GM12878 (cell line): ENCODE results near the gene ORAI3. TPM values are rescaled to one million over a fixed set of nuclear protein-coding genes. Genes with fewer than 3 reads are reported as not detected.

Experiments
- ATAC-seq: fragments of 200-7000 bp; cut with Tn5 transposase; 3 replicates; pipeline ENCODE4 v1.9.1; 2020; ENCODE audit warnings: mild to moderate bottlenecking, moderate library complexity
- BruUV-seq: library from RNA; stranded (reverse); fragments of 400-500 nt; replicated peaks from 2 replicates; lab custom pipeline; 2021; lab: Mats Ljungman, UMichigan
- CTCF ChIA-PET: fragments of 300-600 bp; sonication (Branson Sonifier 250); formaldehyde crosslinking; extraction: SDS; loops from one replicate; lab custom pipeline; 2021; ENCODE audit warnings: inconsistent platforms; lab: Yijun Ruan, JAX
- POLR2A ChIA-PET: fragments of 350-600 bp; formaldehyde crosslinking; extraction: SDS; loops from one replicate; lab custom pipeline; 2021; ENCODE audit warnings: inconsistent platforms; lab: Charles Lee
- RAD21 ChIA-PET: fragments of 300-600 bp; sonication (Branson Sonifier 250); formaldehyde crosslinking; loops from one replicate; lab custom pipeline; 2023; ENCODE audit warnings: antibody characterized with exemption; ENCODE audit not compliant: unreplicated experiment; lab: Charles Lee
- SMC1A ChIA-PET: fragments of 300-600 bp; sonication (Branson Sonifier 250); formaldehyde crosslinking; loops from one replicate; lab custom pipeline; 2023; ENCODE audit not compliant: unreplicated experiment, uncharacterized antibody; lab: Charles Lee
- DNase-seq: peaks from one replicate; pipeline ENCODE4 v3.0.0-alpha.2; 2011; ENCODE audit warnings: low read depth, low spot score
- FAIRE-seq: peaks from 3 replicates; lab custom pipeline; 2011; peaks lifted over from hg19 to GRCh38; lab: Jason Lieb, UNC
- H2AFZ ChIP-seq: 2 replicates; pipeline ENCODE4 v1.6.0; 2011; ENCODE audit warnings: low read depth, low read length, control low read depth; ENCODE audit not compliant: control insufficient read depth
- H3K27ac ChIP-seq: 2 replicates; pipeline ENCODE4 v1.5.1; 2011; ENCODE audit warnings: control low read depth; ENCODE audit not compliant: control insufficient read depth, insufficient read depth
- H3K27me3 ChIP-seq, 2 experiments: replicated peaks in 1 of 2; 2 replicates each; pipeline versions ENCODE4 v1.6.0 to v1.6.1; 2011; ENCODE audit warnings: low read length in 1 of 2; ENCODE audit not compliant: control insufficient read depth in 2 of 2, insufficient read depth in 2 of 2
- H3K36me3 ChIP-seq, 2 experiments: 2 replicates each; pipeline ENCODE4 v1.5.1; 2011; ENCODE audit warnings: low read length in 1 of 2; ENCODE audit not compliant: control insufficient read depth in 2 of 2, insufficient read depth in 2 of 2
- H3K4me1 ChIP-seq: 2 replicates; pipeline ENCODE4 v1.6.1; 2011; ENCODE audit warnings: mild to moderate bottlenecking, low read length, moderate library complexity, mixed read lengths; ENCODE audit not compliant: control insufficient read depth, insufficient read depth
- H3K4me2 ChIP-seq: 2 replicates; pipeline ENCODE4 v1.6.0; 2011; ENCODE audit warnings: control low read depth; ENCODE audit not compliant: control insufficient read depth, insufficient read depth
- H3K4me3 ChIP-seq: fragments of 200-600 bp; sonication (generic); 2 replicates; pipeline ENCODE4 v1.5.1; 2016
- H3K79me2 ChIP-seq: 2 replicates; pipeline ENCODE4 v1.6.0; 2011; ENCODE audit warnings: low read length; ENCODE audit not compliant: control insufficient read depth, insufficient read depth
- H3K9ac ChIP-seq: 2 replicates; pipeline ENCODE4 v1.8.0; 2011; ENCODE audit warnings: low read length, control low read depth, mixed read lengths; ENCODE audit not compliant: control insufficient read depth, insufficient read depth
- H3K9me3 ChIP-seq: replicated peaks from 3 replicates; pipeline ENCODE4 v1.5.1; 2011; ENCODE audit warnings: mild to moderate bottlenecking, low read length; ENCODE audit not compliant: control insufficient read depth, insufficient read depth
- H4K20me1 ChIP-seq: 2 replicates; pipeline ENCODE4 v1.6.0; 2011; ENCODE audit not compliant: control insufficient read depth, insufficient read depth
- ATF7 ChIP-seq: fragments of 450-650 bp; IDR thresholded peaks from 2 replicates; pipeline ENCODE4 v1.6.1; 2016; ENCODE audit warnings: low read depth, mild to moderate bottlenecking
- EGR1 ChIP-seq, 2 experiments: IDR thresholded peaks; 1 replicate in 1 of 2; 2 replicates in 1 of 2; pipeline ENCODE4 v1.6.1; 2011 to 2012; ENCODE audit warnings: low read depth in 2 of 2, low read length in 2 of 2, borderline replicate concordance in 1 of 2, mild to moderate bottlenecking in 1 of 2, moderate library complexity in 1 of 2
- ELK1 ChIP-seq: IDR thresholded peaks from 2 replicates; pipeline ENCODE4 v1.6.1; 2012; ENCODE audit warnings: low read depth, low read length, improper control_type of control experiment
- NR2F1 ChIP-seq: fragments of 450-650 bp; conservative IDR thresholded peaks from 2 replicates; pipeline ENCODE4 v1.6.1; 2017; ENCODE audit warnings: mild to moderate bottlenecking
- PKNOX1 ChIP-seq: fragments of 450-650 bp; IDR thresholded peaks from 2 replicates; pipeline ENCODE4 v1.6.1; 2016; ENCODE audit warnings: mild to moderate bottlenecking
- POLR2AphosphoS5 ChIP-seq: IDR thresholded peaks from 2 replicates; pipeline ENCODE4 v1.6.1; 2011; ENCODE audit warnings: mild to moderate bottlenecking, low read length, inconsistent platforms
- RELA ChIP-seq: fragments of 450-650 bp; IDR thresholded peaks from 2 replicates; pipeline ENCODE4 v1.8.0; 2014; ENCODE audit warnings: borderline replicate concordance; ENCODE audit not compliant: partially characterized antibody
- SIX5 ChIP-seq: IDR thresholded peaks from 2 replicates; pipeline ENCODE4 v1.6.1; 2011; ENCODE audit warnings: mild to moderate bottlenecking, low read depth, low read length, moderate library complexity; ENCODE audit not compliant: severe bottlenecking
- SMARCA5 ChIP-seq: fragments of 450-650 bp; IDR thresholded peaks from 2 replicates; pipeline ENCODE4 v1.6.1; 2017; ENCODE audit warnings: mild to moderate bottlenecking
- SRF ChIP-seq, 2 experiments: IDR thresholded peaks; 2 replicates each; pipeline ENCODE4 v1.6.1; 2011; ENCODE audit warnings: low read depth in 2 of 2, low read length in 2 of 2, mild to moderate bottlenecking in 1 of 2, moderate library complexity in 1 of 2
- WGBS: methylation state at CpG from one replicate; pipeline ENCODE4 v1.1.6; 2016; ENCODE audit warnings: low lambda C conversion rate; ENCODE audit not compliant: insufficient replicate concordance, insufficient coverage; ENCODE audit errors: missing lambda C conversion rate; 5-methylcytosine and 5-hydroxymethylcytosine counted together
- in situ Hi-C: fragments of 300-500 bp; cut with MboI; formaldehyde crosslinking; loops from 9 replicates; pipeline ENCODE4 v1.14.3; 2018; ENCODE audit warnings: mixed read lengths
- intact Hi-C: fragments of 100-400 bp; cut with micrococcal nuclease; formaldehyde crosslinking; loops from one replicate; pipeline ENCODE4 v1.14.2; 2022; ENCODE audit not compliant: unreplicated experiment
- polyA plus RNA-seq, 11 experiments: library from polyadenylated mRNA; depleted of rRNA in 4 of 11; unstranded in 6 of 11; stranded (reverse) in 5 of 11; fragments of >200 nt; fragmentation: Nextera tagmentation in 4 of 11; fragmentation: Illumina TruSeq in 1 of 11; extraction: Ambion mirVana in 4 of 11; extraction: Trizol in 1 of 11; gene quantifications; 1 replicate in 1 of 11; 2 replicates in 10 of 11; pipeline versions ENCODE4 v1.2.1 to v1.2.3, GENCODE V29; 2011 to 2016; ENCODE audit warnings: inconsistent platforms in 2 of 11, missing spikeins in 2 of 11, low read depth in 1 of 11
- total RNA-seq, 4 experiments: library from RNA; depleted of rRNA in 3 of 4; stranded (reverse); fragments of >200 nt in 3 of 4; fragmentation: Illumina TruSeq in 1 of 4; extraction: Trizol in 1 of 4; gene quantifications; 2 replicates each; pipeline versions ENCODE4 v1.2.1 to v1.2.3, GENCODE V29; 2013 to 2021
- TF ChIP-seq, protein P1 (sequence below): fragments of 450-650 bp; IDR thresholded peaks from 2 replicates; pipeline ENCODE4 v1.6.1; 2016; ENCODE audit warnings: mild to moderate bottlenecking
- TF ChIP-seq, protein P2 (sequence below): IDR thresholded peaks from 2 replicates; pipeline ENCODE4 v1.6.1; 2012; ENCODE audit warnings: improper control_type of control experiment, low read depth, low read length; ENCODE audit not compliant: insufficient replicate concordance
- TF ChIP-seq, protein P3 (sequence below): IDR thresholded peaks from 2 replicates; pipeline ENCODE4 v1.6.1; 2012; ENCODE audit warnings: low read depth, low read length, improper control_type of control experiment

Gene ORAI3
- total and polyA plus RNA-seq, 10 of the 15 experiments (the other 5 are each of a cell fraction or from before 2014, with no cell fraction given) = 3.4 to 21.9 (median 16.2) TPM

DNA sequence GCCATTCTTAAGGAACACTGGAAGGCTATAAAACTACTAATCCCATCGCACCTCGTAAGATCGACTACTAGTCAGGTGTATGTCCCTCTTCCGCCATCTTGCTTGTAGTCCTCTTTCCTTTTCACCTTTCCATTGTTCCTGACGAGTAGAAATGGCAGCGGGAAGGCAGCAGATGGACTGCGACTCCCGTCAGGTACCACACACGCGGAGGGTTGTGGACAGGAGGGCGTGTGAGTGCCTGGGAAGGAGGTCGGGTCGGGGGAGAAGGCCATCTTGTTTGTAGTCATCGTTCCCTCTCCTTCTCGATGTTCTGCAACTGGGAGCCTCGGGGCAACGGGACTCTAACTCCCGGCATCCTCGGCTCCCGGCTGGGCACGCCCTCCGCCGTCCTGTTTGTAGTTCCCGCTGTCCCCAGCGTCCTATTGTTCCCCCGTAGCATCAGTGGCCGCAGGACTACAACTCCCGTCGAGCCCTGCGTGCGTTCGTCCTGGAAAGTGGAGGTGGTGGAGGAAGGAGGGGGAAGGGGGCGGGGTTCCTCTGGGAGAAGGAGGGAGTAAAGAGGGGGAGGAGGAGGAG lies 25.8 kb upstream of the ORAI3 start:
- in situ Hi-C loops = loop anchor here (5.0 kb wide), 1 partner anchor 81 kb away; no protein-coding TSS in a partner anchor
- FAIRE-seq = no peak
- TF ChIP-seq ATF7 (no peak), EGR1 (IDR thresholded peaks at IDR 0.05; ENCODE audit: borderline replicate concordance in 1 of 2, low read depth in 2 of 2, low read length in 2 of 2) (peak in 1 of 2 experiments; percentile 72; a peak in 1 of 3 replicates), SIX5 (peak; percentile 96), SRF (IDR thresholded peaks at IDR 0.05; ENCODE audit: low read depth in 2 of 2, low read length in 2 of 2) (peak in 1 of 2 experiments; percentile 9; a peak in 1 of 4 replicates), SMARCA5 (peak; percentile 16; the same call in 1 of the 2 replicates), ELK1 (0 out of 2 replicates have a peak, but pooled peaks have one; percentile 49), POLR2AphosphoS5 (no peak), NR2F1 (no peak), PKNOX1 (peak; percentile 4), RELA (peak; percentile 92)
- TF ChIP-seq, protein P1, sequence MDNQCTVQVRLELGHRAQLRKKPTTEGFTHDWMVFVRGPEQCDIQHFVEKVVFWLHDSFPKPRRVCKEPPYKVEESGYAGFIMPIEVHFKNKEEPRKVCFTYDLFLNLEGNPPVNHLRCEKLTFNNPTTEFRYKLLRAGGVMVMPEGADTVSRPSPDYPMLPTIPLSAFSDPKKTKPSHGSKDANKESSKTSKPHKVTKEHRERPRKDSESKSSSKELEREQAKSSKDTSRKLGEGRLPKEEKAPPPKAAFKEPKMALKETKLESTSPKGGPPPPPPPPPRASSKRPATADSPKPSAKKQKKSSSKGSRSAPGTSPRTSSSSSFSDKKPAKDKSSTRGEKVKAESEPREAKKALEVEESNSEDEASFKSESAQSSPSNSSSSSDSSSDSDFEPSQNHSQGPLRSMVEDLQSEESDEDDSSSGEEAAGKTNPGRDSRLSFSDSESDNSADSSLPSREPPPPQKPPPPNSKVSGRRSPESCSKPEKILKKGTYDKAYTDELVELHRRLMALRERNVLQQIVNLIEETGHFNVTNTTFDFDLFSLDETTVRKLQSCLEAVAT = peak; percentile 99
- TF ChIP-seq, protein P2, sequence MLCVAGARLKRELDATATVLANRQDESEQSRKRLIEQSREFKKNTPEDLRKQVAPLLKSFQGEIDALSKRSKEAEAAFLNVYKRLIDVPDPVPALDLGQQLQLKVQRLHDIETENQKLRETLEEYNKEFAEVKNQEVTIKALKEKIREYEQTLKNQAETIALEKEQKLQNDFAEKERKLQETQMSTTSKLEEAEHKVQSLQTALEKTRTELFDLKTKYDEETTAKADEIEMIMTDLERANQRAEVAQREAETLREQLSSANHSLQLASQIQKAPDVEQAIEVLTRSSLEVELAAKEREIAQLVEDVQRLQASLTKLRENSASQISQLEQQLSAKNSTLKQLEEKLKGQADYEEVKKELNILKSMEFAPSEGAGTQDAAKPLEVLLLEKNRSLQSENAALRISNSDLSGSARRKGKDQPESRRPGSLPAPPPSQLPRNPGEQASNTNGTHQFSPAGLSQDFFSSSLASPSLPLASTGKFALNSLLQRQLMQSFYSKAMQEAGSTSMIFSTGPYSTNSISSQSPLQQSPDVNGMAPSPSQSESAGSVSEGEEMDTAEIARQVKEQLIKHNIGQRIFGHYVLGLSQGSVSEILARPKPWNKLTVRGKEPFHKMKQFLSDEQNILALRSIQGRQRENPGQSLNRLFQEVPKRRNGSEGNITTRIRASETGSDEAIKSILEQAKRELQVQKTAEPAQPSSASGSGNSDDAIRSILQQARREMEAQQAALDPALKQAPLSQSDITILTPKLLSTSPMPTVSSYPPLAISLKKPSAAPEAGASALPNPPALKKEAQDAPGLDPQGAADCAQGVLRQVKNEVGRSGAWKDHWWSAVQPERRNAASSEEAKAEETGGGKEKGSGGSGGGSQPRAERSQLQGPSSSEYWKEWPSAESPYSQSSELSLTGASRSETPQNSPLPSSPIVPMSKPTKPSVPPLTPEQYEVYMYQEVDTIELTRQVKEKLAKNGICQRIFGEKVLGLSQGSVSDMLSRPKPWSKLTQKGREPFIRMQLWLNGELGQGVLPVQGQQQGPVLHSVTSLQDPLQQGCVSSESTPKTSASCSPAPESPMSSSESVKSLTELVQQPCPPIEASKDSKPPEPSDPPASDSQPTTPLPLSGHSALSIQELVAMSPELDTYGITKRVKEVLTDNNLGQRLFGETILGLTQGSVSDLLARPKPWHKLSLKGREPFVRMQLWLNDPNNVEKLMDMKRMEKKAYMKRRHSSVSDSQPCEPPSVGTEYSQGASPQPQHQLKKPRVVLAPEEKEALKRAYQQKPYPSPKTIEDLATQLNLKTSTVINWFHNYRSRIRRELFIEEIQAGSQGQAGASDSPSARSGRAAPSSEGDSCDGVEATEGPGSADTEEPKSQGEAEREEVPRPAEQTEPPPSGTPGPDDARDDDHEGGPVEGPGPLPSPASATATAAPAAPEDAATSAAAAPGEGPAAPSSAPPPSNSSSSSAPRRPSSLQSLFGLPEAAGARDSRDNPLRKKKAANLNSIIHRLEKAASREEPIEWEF = no peak
- TF ChIP-seq, protein P3, sequence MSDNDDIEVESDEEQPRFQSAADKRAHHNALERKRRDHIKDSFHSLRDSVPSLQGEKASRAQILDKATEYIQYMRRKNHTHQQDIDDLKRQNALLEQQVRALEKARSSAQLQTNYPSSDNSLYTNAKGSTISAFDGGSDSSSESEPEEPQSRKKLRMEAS = peak; percentile 47; the same call in 1 of the 2 replicates

More for the DNA sequence above, 25.8 kb upstream of the ORAI3 start:
- no peaks in the 10 kb centered on the region for H3K9me3 ChIP-seq
- H3K27ac ChIP-seq = peak overlapping the region; percentile 89
- peak overlapping the region; percentile 70 for H3K9ac ChIP-seq
- POLR2A ChIA-PET = interaction anchor here (0.5 to 1.5 kb wide), 3 partner anchors 17 to 147 kb away, joined by 3 to 8 read pairs (median 3); no protein-coding TSS in a partner anchor
- peaks cover 5% of the 10 kb centered on the region for H3K79me2 ChIP-seq
- no peaks in the 10 kb centered on the region for H4K20me1 ChIP-seq
- ATAC-seq = peak; percentile 82
- no peaks in the 10 kb centered on the region; a peak in 2 of 4 replicates for H3K36me3 ChIP-seq
- H2AFZ ChIP-seq = peak overlapping the region; percentile 80
- under 1% methylated on average over 29 of the region's 33 CpGs for WGBS
- H3K4me1 ChIP-seq = peaks cover 4% of the 10 kb centered on the region; the same call in 1 of the 2 replicates
- BruUV-seq = no TSS peak
- H3K4me3 ChIP-seq = peak overlapping the region; percentile 80
- no peaks in the 10 kb centered on the region for H3K27me3 ChIP-seq
- CTCF ChIA-PET = interaction anchor here (0.6 kb wide), 1 partner anchor 19 kb away, joined by 3 read pairs; no protein-coding TSS in a partner anchor
- intact Hi-C loops = loop anchor here (2.0 to 10.0 kb wide), 5 partner anchors 26 to 268 kb away; partner anchors contain the start of genes CFAP119, CTF1, FBRS and PRR14
- peak; percentile 98 for DNase-seq
- SMC1A ChIA-PET = no interaction called here
- peak overlapping the region; percentile 57 for H3K4me2 ChIP-seq
- RAD21 ChIA-PET = interaction anchor here (0.6 to 1.3 kb wide), 3 partner anchors 76 to 109 kb away, joined by 3 to 5 read pairs (median 4); no protein-coding TSS in a partner anchor
